HG03045 (cell line): ENCODE measurements around the gene RXRB.

Experiments
- ATAC-seq: cut with Tn5 transposase; IDR thresholded peaks from one replicate; pipeline ENCODE4 v1.9.1; 2021; ENCODE audit warnings: mild to moderate bottlenecking, moderate library complexity; ENCODE audit not compliant: unreplicated experiment

The RXRB gene

GRCh38 chr6:33177552-33178446 is 22.7 kb downstream of the RXRB start:
- no peak for ATAC-seq

- no peak for ATAC-seq
These were observed 23.6 kb downstream of the RXRB start for GRCh38 chr6:33176906-33177305.

- ATAC-seq = no peak
These were observed 24.9 kb downstream of the RXRB start for GRCh38 chr6:33175436-33176069.

GRCh38 chr6:33174784-33175183 is 25.7 kb downstream of the RXRB start:
- ATAC-seq = no peak

- no peak for ATAC-seq
These were observed 26.8 kb downstream of the RXRB start for GRCh38 chr6:33173535-33174180.

- no peak for ATAC-seq
These were observed 27.6 kb downstream of the RXRB start for GRCh38 chr6:33172688-33173534.

GRCh38 chr6:33171880-33172687 is 28.4 kb downstream of the RXRB start:
- ATAC-seq = no peak

GRCh38 chr6:33171016-33171879 is 29.2 kb downstream of the RXRB start:
- ATAC-seq = no peak

GRCh38 chr6:33170176-33171015 is 30.1 kb downstream of the RXRB start:
- ATAC-seq = no peak

- no peak for ATAC-seq
These were observed 30.9 kb downstream of the RXRB start for GRCh38 chr6:33169291-33170175.

- no peak for ATAC-seq
These were observed 31.8 kb downstream of the RXRB start for GRCh38 chr6:33168639-33169038.

GRCh38 chr6:33168284-33168601 is 32.2 kb downstream of the RXRB start:
- ATAC-seq = no peak

- ATAC-seq = no peak
These were observed 32.8 kb downstream of the RXRB start for GRCh38 chr6:33167374-33168283.

- no peak for ATAC-seq
These were observed 33.7 kb downstream of the RXRB start for GRCh38 chr6:33166811-33167210.

- ATAC-seq = no peak
These were observed 34.1 kb downstream of the RXRB start for GRCh38 chr6:33166363-33166762.

GRCh38 chr6:33165581-33166258 is 34.7 kb downstream of the RXRB start:
- ATAC-seq = no peak
